GM21423 (cell line): ENCODE measurements around the gene SUCLG2.

Source experiments
- ATAC-seq: cut with Tn5 transposase; IDR thresholded peaks from one replicate; pipeline ENCODE4 v1.9.1; 2021; ENCODE audit warnings: mild to moderate bottlenecking, moderate library complexity; ENCODE audit not compliant: unreplicated experiment

The SUCLG2 gene

DNA sequence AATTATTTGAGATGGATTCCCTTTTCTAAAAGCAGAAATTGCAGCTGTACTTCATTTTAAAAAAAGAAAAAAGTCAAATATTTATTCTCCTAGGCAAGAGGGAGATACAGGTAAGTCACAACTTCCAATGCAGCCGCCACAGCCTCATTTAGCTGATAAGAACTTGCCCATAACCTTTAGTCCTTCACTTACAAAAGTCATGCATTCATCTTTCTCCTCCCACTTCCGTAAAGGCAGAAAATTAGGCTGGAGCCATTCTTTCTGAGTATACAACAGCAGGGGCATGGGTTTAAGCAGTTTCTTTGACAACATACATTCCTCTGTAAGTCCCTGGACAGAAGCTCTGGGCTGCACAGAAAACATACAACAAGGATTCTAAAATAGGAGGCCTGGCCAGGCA, 4.3 kb downstream of the SUCLG2 start:
- no peak for ATAC-seq

DNA sequence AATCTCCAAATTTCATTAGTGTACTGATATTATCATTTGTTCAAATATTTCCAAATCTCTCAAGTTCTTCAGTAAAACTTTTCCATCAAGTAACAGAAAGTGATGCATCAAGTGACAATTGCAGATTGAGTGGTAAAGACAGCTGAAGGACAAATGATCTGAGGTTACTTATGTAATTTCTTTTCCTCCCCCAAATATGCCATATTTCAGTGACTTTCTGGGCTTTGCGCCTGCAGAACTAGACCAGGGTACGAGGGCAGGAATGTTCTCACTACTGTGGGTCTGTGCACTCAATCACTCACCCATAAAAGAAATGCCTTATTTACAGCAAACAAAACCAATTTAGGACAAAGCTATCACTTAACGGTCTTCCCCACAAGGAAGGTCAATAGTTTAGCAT, 4.7 kb downstream of the SUCLG2 start:
- no peak for ATAC-seq

DNA sequence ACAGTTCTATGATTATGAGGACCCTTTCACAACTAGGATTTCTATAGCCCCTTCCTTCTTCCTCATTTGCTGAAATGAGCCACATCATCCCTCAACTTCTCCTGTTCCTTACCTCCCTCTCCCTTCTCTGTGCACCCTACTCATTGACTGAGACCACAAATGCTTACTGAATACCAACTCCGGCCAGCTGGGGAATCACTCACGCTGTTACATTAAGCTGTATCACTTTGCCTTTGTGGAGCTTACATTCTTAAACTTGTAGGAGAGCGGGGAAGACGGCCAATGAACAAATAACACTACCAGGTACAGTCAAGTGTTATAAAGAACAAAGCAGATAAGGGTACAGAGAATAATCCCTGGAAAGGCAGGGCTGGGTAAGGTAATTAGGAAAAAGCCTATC, 5.7 kb downstream of the SUCLG2 start:
- no peak for ATAC-seq

DNA sequence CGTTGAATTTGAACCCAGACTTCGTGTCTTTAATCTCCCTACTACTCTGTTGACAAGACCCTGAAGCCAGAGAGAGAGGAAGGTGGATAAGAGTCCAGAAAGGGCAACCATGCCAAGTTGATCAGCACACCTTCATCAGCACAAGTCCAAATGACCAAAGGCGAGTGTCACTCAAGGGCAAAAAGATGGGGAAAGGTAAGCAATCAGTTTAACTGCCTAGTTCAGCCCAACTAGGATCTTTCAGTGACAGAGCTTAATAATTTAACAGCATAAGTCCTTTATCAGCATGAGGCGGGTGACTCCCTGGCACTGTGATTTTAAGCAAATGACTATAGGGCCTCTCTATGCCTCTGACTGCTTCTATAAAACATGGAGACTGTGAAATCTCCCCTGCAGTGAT, 6.2 kb downstream of the SUCLG2 start:
- ATAC-seq, result no peak

DNA sequence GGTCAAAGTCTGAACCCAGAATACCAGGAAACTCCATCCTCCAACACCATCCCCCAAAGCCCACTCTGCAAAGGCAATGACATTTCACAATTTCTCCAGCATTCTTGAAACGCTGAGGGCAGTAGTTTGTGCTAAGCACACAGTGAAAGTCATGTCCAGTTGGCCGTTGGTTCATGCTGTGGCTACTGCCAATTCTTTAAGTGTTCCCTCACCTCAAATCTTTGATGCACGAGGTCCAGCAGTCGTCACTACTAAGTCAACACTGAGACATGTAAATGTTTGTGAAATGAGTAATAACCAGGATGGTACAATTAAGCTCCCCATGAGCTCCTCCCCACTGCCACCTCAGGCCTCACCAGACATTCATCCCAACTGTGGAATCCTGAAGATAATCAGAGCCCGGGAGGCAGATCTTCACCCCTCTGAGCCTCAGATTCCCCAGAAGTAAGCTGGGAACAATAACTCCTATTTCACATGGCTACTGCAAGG, 7.0 kb downstream of the SUCLG2 start:
- no peak for ATAC-seq

DNA sequence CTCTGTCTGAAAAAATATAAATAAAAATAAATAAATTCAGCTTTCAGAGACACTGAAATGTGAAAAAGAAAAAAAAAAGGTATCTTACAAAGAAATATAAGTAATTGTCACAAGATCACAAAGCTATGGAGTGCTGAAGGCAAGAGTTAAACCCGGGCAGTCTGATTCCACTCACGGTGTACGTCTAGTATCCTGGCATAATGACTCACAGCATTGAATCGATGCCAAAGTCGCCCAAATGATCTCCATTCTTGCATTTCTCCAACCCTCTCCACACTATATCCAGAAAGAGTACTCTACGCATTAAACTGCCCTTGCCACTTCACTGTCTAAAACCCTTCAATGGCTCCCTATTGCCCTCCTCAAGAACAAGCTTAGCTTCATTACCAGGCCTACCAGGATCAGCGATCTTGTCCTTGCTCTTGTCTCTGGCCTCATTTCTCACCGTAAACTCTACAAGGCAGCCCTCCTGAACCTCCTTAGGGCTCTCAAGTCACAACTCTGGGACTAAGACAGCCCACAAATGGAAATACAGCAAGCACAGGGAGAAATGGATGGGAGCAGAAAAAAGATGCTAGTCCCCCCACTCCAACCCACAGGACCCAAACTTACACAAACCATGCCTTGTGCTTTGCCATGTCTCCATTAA, 7.7 kb downstream of the SUCLG2 start:
- no peak for ATAC-seq

DNA sequence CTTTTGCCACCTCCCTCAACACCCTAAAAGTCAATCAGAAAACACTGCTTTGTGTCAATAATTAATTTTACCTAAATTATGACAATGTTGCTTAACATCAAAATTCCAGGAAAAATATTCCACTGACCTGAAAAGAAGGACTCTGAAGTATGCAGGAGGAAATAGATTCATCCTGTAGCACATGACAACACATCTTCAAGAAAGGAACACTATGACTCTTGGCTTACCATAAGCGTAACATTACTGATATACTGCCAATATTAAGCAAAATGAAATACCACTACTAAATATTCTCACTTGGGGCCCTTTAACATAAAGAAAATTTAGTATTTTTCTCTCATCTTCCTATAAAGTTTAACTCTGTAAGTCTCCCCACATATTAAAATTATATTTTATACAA, 9.6 kb downstream of the SUCLG2 start:
- ATAC-seq, result no peak

DNA sequence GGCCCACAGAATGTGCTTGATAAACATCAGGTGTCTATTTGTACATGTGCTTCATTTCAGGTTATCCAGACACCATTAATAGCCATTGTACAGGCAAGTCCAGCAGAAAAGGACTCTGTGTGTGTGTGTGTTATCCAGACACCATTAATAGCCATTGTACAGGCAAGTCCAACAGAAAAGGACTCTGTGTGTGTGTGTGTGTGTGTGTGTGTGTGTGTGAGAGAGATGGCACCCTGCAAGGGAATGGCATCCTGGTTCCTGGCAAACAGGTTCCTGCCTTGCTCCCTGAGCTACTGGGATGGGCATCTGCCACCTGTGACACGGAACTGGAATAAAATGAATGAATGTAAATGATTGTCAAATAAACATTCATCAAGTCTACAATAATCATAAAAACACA, 11.7 kb downstream of the SUCLG2 start:
- no peak for ATAC-seq

DNA sequence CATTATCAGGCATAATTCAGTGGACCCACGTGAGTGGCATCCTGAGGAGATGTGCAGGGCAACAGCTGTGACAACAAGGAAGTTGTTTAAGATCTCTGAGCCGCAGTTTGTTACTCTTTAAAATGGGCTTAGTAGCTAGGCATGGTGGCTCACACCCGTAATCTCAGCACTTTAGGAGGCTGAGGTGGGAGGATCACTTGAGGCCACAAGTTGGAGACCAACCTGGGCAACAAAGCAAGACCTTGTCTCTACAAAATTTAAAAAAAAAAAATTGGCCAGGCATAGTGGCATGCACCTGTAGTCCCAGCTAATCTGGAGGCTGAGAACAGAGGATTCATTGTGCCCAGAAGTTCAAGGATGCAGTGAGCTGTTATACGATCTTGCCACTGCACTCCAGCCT, 12.2 kb downstream of the SUCLG2 start:
- ATAC-seq, result no peak

DNA sequence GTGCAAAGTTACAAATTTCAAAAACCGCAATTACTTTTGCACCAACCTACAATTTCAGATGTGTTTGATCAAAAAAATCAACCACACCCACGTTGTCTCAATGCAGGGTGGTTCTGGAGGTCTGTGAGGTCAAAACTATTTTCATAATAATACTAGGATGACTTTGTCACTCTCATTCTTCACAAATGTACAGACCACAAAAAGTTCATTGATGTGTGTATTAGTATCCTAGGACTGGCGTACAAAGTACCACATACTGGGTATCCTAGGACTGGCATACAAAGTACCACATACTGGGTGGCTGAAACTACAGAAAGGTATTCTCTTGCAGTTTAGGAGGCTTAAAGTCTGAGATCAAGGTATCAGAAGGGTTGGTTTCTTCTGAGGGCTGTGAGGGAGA, 13.0 kb downstream of the SUCLG2 start:
- no peak for ATAC-seq

DNA sequence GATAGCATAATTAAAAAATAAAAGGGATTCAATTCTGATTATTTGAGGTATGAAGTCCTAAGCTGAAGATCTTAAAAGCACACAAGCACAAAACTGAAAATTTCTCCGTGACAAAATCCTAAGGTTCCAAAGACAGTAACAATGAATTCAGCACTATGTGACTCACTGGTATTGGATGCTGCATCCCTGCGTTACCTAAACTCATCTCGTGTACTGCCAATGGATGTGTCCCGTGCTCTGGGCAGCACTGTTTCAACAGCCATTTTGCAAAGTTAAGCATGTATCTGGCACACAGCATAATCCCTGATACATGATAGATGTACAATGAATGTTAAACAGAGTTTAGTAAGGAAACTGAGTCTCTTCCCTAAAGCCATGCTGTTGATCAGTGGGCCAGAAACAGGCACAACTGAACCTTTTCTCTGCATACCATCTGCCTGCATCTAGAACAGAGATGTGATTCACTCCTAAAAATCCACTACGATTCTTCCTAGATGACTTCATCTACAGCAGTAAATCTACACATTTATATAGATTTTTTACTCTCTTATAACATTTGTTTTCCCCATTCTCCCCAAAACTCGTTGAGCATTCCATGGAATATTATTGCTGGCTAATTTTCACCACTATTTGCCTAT, 14.3 kb downstream of the SUCLG2 start:
- no peak for ATAC-seq

DNA sequence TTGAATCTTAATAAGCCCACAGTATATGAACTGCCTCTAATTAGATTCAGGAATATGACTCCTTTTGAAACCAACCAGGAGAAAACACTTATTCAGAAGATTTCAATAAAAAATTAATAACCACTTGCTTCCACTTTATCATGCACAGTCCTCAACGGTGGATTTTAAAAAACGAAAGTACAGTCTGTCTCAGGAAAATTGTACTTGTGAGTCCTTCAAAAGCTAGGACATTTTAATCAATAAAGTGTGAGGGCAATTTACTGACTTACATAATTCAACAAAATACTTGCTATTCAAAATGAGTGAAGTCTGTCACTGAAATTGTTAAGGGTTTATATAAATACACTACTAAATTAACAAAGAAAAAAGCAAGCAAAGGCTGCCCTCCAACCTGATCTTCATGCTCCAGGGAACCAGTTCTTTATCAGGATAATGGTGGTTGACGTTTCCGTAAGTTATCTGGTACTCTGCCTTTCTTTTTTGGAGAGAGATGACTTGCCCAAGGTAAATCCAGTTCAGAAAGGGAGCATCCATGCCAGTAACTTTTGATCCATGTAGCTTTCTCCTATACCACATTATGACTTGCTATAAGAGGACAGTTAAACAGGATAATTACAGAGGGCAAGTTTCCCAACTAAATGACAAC, 17.0 kb downstream of the SUCLG2 start:
- ATAC-seq, result no peak

DNA sequence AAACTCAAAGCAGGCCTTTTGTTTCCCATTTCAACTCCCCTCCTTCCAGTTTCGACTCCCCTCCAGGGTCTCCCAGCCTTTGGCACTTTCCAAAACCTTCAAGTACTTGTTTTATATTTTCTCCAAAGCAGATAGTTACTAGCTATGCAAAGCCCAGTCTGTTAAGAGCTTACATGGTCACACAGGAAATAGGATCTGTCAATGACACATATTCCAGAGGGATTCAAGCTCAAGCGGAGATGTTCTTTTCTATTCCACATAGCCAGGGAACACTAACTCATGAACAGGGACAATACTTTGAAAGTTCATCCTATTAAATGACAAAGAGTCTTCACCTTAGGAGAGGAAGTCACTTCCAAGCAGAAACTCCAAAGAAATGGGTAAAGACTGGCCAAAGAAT, 18.6 kb downstream of the SUCLG2 start:
- ATAC-seq, result no peak

DNA sequence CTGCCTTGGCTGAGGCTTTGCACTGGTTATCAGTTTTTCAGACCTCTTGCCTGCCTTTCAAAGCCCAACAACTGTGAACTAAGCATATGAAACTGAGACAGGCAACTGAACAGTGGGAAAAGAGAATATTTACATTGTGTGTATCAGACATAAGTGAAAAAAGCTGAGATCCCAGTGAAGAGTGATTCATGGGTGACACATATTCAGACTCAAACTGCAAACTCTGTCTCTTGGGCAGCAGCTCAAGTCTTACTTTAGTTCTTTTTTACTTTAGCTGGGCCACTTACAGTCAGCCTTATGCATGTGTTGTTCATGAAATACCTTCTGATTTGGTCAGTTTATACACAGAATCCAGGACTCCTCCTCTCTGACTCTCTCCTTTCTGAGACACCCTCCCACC, 19.2 kb downstream of the SUCLG2 start:
- ATAC-seq, result no peak

DNA sequence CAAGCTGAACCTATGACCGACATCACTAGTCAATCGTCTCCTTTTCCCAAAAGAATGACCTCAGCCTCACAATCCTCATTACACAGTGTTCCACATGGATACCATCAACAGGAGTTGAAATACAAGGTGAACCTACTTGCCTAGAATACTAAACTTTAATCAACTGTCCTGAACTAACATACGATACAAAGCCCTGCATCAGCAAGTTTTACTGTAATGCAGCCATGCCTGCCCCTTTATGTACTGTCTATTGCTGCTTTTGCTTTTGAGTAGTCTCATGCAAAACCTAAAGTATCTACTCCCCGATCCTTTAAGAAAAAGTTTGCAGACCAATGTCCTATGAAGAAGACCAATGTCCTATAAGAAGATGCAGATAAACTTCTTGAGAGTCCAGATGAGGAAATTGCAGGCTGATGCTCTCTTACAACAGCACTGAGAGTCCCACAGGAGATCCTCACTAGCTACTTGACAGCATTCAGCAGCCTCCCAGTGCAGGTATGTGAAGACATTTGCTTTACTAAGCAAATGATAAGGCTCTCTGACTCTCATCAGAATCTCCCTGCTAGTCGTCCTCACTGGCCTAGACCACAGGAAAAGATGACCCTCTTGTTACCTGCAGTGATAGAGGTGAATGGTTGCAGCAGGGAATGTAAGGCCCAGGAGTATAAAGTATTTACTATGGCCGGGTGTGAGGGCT, 23.6 kb downstream of the SUCLG2 start:
- ATAC-seq, result no peak

DNA sequence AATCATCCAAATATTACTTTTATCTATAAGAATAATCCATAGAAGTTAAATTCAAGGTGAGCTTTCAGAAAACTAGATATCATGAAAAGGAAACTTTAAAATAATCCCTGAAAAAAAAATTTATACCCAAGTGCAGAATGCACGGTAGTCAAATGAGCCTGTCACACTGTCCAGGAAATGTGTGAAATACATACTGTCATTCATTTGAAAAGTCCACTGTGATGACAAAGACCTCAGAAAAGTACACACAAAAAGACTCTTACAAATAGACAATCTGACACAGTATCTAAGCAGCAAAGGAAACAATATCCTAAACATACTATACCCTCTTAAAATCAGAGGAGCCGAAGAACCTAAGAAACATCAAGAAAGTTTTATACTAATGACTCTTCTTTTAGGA, 29.7 kb downstream of the SUCLG2 start:
- ATAC-seq, result no peak

DNA sequence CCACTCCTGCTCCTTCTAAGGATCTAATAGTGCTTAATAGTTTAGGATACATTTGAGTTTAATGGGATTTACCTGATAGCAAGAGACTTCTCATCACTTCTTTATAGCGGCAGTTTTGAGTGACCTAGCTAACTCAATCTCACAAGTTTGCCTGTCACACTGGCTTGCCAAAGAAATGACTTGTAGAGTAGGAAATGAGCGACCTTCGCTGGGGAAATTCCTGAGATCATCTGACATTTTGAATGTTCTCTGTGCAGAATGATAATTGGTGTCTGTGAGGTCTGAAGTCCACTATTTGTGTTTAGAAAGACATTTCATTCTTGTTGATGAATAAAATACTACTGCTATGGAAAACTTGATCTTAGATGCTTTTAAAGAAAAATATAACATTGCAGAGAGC, 30.3 kb downstream of the SUCLG2 start:
- ATAC-seq, result no peak

DNA sequence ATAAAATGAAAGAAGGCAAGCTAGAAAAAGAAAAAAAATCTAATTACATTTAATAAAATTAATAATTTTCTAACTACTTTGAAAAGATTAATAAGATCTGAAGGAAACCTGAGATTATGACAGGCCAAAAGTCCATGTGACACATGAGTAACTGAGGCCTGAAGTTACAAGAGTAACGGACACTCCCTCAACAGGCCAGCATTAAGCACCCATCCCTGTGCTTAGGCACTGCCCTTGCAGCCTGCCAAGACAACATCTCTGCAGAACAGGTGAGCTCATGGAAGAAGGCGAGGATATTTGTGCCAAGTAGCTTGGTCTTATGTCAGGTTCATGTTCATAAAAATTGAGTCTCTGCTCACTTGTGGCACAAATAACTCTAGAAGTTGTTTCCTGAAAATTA, 31.8 kb downstream of the SUCLG2 start:
- ATAC-seq, result no peak

DNA sequence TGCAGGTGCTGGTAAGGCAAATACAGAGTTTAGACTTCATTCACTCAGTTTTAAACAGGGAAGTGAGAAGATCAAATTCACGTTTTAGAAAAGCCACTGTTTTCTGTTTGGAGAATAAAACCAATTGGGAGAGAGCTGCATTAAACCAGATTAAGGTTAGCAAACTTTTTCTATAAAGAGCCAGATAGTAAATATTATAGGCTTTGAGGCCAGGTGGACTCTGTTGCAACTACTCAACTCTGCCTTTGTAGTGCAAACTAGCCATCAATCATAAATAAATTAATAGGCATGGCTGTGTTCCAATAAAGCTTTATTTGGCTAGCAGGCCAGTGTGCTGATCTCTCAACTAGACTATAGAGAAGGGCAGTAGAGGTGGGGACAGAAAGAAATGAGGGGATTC, 33.5 kb downstream of the SUCLG2 start:
- no peak for ATAC-seq

DNA sequence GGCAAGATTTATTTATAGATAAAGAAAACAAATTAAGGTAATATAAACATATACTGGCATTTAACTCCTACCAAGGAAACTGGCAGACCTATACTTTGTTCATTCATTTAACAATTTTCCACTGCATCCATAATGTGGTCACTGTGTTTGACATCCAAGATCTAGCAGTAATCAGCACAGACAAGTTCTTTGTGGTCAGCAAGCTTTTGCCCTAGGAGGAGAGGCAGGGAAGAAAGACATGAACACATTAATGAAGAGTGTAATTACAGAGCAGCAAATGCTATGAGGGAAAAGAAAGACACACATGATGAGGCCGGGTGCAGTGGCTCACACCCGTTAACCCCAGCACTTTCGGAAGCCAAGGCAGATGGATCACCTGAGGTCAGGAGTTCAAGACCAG, 34.4 kb downstream of the SUCLG2 start:
- no peak for ATAC-seq

DNA sequence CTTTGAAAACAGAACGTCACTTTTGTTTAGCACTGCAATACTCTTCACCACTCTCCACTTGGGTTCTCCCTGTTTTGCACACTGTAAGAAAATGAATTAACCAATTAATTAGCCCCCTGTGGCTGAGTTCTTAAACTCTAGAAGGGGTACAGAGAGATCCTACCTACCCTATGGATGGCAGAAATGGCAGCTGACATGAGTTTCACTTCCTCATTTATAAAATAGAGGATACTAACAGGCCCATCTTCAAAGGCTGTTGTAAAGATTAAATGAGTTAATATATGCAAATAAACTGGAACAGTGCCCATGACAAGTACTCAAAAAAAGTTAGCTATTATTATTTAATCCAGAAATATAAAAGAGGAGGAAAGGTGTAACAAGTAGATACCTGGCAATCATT, 36.9 kb downstream of the SUCLG2 start:
- peak; percentile 82 for ATAC-seq

DNA sequence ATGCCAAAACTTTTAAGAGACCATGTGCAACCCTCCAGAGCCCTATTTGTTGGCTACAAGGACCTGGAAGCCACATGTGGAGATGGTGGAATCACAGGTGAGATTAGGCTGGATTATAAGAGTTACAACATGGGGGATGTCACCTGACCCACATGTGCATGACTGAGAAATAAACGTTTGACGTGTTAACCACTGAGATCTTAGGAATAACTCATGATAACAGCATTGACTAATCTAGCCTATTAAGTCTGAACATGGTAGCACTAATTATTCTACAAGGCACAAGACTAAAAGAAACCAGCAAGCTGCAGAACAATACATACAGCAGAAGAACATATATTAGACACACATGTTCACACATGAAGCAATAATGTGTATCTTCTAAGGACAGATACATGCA, 38.4 kb downstream of the SUCLG2 start:
- no peak for ATAC-seq
